Measurements from ENCODE around the gene GRAPL.
"Not testable (repeated sequence)": the region's sequence is repeated elsewhere in the genome, so short reads cannot be mapped to it uniquely, and the experiment has no call there.

The GRAPL gene

DNA sequence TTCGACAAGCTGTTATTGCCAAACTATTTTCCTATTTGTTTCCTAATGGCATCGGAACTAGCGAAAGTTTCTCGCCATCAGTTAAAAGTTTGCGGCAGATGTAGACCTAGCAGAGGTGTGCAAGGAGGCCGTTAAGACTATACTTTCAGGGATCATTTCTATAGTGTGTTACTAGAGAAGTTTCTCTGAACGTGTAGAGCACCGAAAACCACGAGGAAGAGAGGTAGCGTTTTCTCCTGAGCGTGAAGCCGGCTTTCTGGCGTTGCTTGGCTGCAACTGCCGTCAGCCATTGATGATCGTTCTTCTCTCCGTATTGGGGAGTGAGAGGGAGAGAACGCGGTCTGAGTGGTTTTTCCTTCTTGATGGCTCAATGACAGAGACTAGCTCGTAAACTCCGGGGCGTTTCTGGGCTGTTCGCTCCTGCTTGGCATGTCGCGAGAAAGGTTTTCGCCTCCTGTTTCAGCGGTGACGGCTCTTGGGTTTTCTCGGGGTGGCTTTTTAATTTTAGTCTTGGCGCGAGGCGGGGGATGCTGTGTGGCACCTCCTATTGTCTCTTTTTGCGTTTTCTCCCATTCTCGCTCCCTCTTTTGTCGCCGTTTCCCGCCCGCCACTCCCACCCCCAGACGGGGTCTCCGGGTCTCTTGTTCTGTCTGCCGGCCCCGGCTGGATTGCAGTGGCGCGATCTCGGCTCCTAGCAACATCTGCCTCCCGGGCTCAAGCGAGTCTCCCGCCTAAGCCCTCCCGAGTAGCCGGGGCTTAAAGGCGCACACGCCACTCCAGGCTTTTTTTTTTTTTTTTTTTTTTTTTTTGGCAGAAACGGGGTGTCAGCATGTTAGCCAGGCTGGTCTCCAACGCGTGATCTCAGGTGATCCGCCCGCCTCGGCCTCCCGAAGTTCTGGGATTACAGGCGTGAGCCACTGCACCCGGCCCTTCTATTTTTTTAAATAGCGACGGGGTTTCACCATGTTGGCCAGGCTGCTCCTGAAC is 60.8 kb downstream of the GRAPL start:
- not testable (repeated sequence) for DNase-seq

DNA sequence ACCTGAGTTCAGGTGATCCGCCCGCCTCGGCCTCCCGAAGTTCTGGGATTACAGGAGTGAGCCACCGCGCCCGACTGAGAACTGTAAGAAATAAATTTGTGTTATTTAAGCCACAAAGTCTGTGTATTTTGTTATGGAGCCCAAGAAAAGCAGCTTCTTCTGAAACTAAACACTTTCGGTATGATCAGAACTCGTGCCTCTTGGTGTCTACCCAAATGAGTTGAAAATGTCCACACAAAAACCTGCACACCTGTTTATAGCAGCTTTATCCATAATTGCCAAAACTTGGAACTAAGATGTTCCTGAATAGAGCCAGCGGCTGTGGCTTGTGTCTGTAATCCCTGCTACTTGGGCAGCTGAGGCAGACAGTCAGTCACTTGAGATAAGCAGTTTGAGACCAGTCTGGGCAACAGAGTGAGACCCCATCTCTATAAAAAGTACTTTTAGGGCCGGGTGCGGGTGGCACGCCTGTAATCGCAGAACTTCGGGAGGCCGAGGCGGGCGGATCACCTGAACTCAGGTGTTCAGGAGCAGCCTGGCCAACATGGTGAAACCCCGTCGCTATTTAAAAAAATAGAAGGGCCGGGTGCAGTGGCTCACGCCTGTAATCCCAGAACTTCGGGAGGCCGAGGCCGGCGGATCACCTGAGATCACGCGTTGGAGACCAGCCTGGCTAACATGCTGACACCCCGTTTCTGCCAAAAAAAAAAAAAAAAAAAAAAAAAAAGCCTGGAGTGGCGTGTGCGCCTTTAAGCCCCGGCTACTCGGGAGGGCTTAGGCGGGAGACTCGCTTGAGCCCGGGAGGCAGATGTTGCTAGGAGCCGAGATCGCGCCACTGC is 61.7 kb downstream of the GRAPL start:
- DNase-seq: not testable (repeated sequence)

DNA sequence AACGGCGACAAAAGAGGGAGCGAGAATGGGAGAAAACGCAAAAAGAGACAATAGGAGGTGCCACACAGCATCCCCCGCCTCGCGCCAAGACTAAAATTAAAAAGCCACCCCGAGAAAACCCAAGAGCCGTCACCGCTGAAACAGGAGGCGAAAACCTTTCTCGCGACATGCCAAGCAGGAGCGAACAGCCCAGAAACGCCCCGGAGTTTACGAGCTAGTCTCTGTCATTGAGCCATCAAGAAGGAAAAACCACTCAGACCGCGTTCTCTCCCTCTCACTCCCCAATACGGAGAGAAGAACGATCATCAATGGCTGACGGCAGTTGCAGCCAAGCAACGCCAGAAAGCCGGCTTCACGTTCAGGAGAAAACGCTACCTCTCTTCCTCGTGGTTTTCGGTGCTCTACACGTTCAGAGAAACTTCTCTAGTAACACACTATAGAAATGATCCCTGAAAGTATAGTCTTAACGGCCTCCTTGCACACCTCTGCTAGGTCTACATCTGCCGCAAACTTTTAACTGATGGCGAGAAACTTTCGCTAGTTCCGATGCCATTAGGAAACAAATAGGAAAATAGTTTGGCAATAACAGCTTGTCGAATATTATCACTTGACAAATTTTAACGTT is 62.5 kb downstream of the GRAPL start:
- DNase-seq: not testable (repeated sequence)

DNA sequence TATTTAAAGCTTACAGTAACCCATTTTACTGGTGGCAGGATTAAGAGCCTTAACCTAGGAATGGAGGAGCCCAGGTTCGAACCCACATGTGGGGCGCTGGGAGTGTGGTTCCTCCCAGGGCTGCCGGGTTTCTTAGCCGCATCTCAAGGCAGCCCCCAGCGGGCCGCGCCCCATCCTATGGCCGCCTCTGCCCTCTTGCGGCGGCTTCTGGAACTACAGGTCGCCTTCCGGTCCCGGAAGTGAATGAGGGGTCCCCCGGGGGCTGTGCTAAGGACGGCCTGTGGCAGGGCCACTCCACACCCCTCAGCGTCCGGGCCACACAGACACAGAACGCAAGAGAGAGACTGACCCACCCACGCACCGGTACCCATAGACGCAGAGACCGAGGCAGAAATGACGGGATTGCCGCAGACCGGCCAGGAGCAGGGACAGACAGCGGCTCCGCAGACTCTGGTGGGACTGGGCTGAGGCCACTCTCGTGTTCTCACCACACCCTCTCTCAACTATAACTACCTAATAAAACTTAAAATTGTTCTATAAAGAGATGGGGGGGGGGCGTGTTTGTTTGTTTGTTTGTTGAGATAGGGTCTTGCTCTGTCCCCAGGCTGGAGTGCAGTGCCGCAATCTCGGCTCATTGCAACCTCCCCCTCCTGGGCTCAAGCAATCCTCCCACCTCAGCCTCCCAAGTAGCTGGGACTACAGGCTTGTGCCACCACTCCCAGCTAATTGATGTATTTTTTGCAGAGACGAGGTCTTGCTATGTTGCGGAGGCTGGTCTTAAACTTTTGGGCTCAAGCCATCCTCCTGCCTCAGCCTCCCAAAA is 69.2 kb downstream of the GRAPL start:
- DNase-seq: not testable (repeated sequence)

DNA sequence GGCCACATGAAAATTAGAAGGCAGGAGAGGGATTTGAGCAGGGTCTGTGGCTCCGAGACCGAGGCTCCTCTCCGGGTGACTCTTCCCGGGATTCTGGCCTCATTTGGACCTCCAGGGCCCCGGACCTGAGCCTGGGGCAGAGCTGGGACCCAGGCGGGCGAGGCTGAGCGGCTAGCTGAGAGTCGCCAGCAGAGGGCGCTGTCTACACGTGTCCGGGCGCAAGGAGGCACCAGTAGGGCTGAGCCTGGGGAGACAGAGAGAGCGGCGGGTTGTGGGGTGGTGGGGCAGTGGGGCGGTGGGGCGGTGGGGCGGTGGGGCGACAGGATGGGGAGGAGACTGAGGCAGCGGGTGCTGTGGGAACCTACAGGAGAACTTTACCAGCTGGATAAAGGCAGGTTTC is 75.1 kb downstream of the GRAPL start:
- not testable (repeated sequence) for DNase-seq

DNA sequence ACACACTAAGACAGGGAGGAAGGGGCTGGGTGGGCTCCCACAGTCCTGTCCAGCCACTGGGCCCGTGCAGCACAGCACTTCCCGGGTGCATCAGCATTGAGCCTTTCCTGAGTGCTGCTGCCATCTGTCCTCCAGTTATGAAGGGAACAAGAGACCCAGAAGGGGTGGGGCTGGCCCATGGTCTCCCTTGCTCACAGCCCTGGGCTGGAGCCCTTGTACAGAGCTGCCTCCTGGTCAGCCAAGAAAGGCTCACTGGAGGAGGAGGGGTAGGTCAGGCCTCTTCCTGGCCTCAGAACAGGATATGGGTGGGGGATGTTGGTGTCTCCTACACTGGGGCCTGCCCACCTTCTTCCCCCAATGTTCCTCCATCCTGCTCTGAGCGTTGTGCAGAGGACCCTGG is 76.0 kb downstream of the GRAPL start:
- not testable (repeated sequence) for DNase-seq

All from nucleus accumbens (tissue), 56 donors.